Activated CD4-positive, alpha-beta memory T cell treated with anti-CD3 and anti-CD28 coated beads, Interleukin-2, amount 10 ng/mL, durations not matched to agents 7 days and 5 days (primary cell): ENCODE results near the gene NLRP10. TPM values are rescaled to one million over a fixed set of nuclear protein-coding genes. Genes with fewer than 3 reads are reported as not detected.

Experiments used
- CTCF ChIA-PET: fragments of 350-600 bp; sonication (Branson Sonifier 250); formaldehyde crosslinking; loops from one replicate; lab custom pipeline; 2021; ENCODE audit warnings: antibody characterized with exemption, inconsistent platforms; lab: Charles Lee
- POLR2A ChIA-PET: fragments of 350-600 bp; sonication (Branson Sonifier 250); formaldehyde crosslinking; loops from one replicate; lab custom pipeline; 2021; ENCODE audit warnings: antibody characterized with exemption; lab: Charles Lee
- DNase-seq: peaks from one replicate; pipeline ENCODE4 v3.0.0-alpha.2; 2020
- H3K27ac Mint-ChIP-seq: one replicate; pipeline ENCODE4 v1.8.0; 2021; ENCODE audit warnings: mild to moderate bottlenecking, mixed read lengths
- H3K27me3 Mint-ChIP-seq: one replicate; pipeline ENCODE4 v1.8.0; 2021; ENCODE audit warnings: mixed read lengths
- H3K36me3 Mint-ChIP-seq: one replicate; pipeline ENCODE4 v1.8.0; 2021; ENCODE audit warnings: low read depth, mixed read lengths
- H3K4me1 Mint-ChIP-seq: one replicate; pipeline ENCODE4 v1.8.0; 2021; ENCODE audit warnings: mixed read lengths
- H3K4me3 Mint-ChIP-seq: one replicate; pipeline ENCODE4 v1.8.0; 2021; ENCODE audit warnings: mild to moderate bottlenecking, mixed read lengths
- H3K9me3 Mint-ChIP-seq: one replicate; pipeline ENCODE4 v1.8.0; 2021; ENCODE audit warnings: mixed read lengths
- total RNA-seq, 2 experiments: library from RNA; stranded (reverse); gene quantifications; one replicate each; pipeline ENCODE4 v1.2.3, GENCODE V29; 2021

The NLRP10 gene
- total RNA-seq, 2 experiments from 2014 or later, result not detected

DNA sequence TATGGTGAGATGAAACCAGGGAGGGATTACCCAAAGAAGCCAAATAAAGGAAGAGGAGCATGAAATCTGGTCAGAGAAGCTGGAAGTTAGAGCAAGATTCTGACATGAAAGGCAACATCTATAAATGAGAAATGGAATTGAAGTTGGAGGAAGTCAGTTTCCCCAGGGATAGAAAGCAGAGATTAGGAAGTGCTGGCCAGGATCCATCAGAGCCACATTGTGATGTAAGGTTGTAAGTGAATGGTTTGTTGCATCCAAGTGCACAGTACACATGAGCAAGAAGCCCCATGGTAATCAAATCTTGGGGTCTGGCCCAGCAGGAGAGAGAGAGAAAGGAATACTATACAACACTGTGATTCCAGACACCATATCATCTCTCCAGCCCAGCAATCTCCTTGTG lies 6.6 kb upstream of the NLRP10 start:
- no peak overlapping the region for H3K27ac Mint-ChIP-seq
- no peaks in the 10 kb centered on the region for H3K9me3 Mint-ChIP-seq
- H3K36me3 Mint-ChIP-seq, result no peaks in the 10 kb centered on the region
- CTCF ChIA-PET, result no interaction called here
- H3K27me3 Mint-ChIP-seq, result peaks cover 16% of the 10 kb centered on the region
- H3K4me1 Mint-ChIP-seq, result no peaks in the 10 kb centered on the region
- POLR2A ChIA-PET, result no interaction called here
- no peak for DNase-seq
- H3K4me3 Mint-ChIP-seq, result no peak overlapping the region

DNA sequence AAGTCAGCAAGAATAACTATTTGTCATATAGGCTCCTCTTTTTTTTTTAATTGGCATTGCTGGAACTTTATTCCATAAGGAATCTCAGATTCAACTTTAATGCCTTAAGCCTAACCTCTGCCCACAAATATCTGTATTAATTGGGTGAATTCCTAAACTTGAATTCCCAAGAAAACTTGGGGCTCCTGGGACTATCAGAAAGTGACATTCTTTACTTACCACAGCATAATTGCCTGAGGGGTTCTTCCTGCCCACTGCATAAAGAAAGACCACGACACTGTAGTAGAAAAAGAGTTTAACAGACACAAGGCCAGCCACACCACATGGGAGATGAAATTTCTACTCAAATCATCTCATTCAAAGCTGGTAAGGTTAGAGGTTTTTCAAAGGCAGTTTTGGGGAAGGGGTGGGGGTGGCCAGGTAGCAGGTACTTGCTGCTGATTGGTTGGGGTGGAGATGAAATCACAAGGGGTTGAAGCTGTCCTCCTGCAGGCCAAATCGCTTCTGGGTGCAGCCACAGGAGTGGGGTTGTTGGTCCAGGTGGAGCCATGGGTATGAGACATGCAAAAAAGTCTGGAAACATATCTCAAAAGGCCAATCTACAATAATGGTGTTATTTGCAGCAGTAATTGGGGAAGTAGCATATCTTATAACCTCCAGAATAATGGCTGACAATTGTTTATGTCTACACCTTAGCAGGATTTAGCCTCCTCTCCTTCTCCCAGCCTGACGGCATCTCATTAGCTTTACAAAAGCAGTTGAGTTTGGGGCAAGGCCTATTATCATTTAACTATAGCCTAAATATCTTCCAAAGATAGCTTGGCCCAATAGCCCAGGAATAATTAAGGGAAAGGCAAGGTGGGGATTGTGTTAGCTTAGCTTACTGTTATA lies 4.8 kb upstream of the NLRP10 start:
- Mint-ChIP-seq H3K36me3 (no peaks in the 10 kb centered on the region), H3K9me3 (no peaks in the 10 kb centered on the region), H3K4me3 (no peak overlapping the region), H3K4me1 (no peaks in the 10 kb centered on the region), H3K27me3 (peaks cover 18% of the 10 kb centered on the region), H3K27ac (no peak overlapping the region)
- CTCF ChIA-PET, result no interaction called here
- DNase-seq, result no peak
- POLR2A ChIA-PET, result no interaction called here

DNA sequence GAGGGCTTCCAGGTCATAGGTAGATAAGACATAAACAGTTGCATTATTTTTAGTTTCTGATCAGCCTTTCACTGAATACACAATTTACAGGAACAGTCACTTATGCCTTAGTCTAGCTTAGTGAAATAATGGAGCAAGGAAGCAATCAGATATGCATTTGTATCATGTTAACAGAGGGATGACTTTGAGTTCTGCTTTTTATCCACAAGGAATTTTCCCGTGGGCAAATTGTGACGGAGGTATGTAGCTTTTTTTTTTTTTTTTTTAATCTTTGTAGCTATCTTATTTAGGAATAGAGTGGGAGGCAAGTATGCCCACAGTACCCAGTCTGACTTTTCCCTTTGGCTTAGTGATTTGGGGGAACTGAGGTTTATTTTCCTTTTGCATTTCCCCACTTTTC lies 3.4 kb upstream of the NLRP10 start:
- H3K9me3 Mint-ChIP-seq, result no peaks in the 10 kb centered on the region

DNA sequence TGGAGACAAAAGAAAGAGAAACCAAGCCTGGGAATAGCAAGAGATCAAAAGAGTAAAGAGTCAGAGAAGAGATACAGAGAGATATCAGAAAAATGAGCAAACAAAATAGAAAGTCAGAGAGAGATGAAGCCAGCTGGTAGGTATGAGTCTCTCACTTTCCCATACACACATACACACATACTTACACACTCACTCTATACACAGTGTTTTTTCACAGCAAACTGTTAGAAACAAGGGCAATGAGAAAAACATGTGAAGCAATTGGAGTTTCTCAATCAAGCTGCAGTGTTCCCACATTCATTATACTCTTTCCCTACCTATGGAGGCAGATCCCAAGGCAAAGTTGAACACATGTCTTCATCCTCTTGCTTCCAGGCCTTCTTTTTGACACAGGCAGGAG lies 2.6 kb upstream of the NLRP10 start:
- Mint-ChIP-seq H3K27ac (no peak overlapping the region), H3K27me3 (peaks cover 15% of the 10 kb centered on the region), H3K36me3 (no peaks in the 10 kb centered on the region), H3K4me1 (no peaks in the 10 kb centered on the region), H3K9me3 (no peaks in the 10 kb centered on the region), H3K4me3 (no peak overlapping the region)
- ChIA-PET POLR2A (interaction anchor here (1.0 to 1.1 kb wide), 2 partner anchors 11 to 19 kb away, joined by 3 read pairs; partner anchors contain the start of gene EIF3F), CTCF (interaction anchor here (1.7 kb wide), 1 partner anchor 19 kb away, joined by 7 read pairs; the partner anchor contains the start of gene EIF3F)
- no peak for DNase-seq

More for the DNA sequence above, 3.4 kb upstream of the NLRP10 start:
- ChIA-PET POLR2A (interaction anchor here (1.0 to 1.1 kb wide), 2 partner anchors 10 to 18 kb away, joined by 3 read pairs; partner anchors contain the start of gene EIF3F), CTCF (interaction anchor here (1.7 kb wide), 1 partner anchor 18 kb away, joined by 7 read pairs; the partner anchor contains the start of gene EIF3F)
- Mint-ChIP-seq H3K27me3 (peaks cover 18% of the 10 kb centered on the region), H3K36me3 (no peaks in the 10 kb centered on the region), H3K27ac (no peak overlapping the region), H3K4me1 (no peaks in the 10 kb centered on the region), H3K4me3 (no peak overlapping the region)
- DNase-seq, result no peak

DNA sequence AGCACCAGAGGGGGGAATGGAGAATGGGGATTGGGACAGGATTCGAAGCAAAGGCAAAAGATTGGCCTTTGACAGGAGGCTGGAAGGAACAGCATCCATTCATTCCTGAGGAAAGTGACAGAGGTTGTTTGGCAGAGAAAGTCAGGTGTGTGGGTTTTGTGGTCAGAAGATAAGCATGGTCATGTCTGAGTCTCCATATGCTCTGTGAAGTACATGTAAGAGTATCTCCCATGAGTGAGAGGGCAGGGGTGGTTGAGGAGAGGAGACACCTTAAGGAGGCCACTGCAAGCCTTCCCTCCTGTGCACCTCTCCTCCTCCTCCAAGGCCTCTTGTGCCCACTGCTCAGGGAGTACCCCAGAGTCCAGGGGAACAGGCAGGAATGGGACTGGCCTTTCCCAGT lies 1.9 kb upstream of the NLRP10 start:
- Mint-ChIP-seq H3K9me3 (no peaks in the 10 kb centered on the region), H3K27me3 (peaks cover 15% of the 10 kb centered on the region), H3K4me1 (no peaks in the 10 kb centered on the region), H3K36me3 (no peaks in the 10 kb centered on the region), H3K27ac (no peak overlapping the region), H3K4me3 (no peak overlapping the region)
- no peak for DNase-seq
- POLR2A ChIA-PET, result no interaction called here
- CTCF ChIA-PET, result no interaction called here

DNA sequence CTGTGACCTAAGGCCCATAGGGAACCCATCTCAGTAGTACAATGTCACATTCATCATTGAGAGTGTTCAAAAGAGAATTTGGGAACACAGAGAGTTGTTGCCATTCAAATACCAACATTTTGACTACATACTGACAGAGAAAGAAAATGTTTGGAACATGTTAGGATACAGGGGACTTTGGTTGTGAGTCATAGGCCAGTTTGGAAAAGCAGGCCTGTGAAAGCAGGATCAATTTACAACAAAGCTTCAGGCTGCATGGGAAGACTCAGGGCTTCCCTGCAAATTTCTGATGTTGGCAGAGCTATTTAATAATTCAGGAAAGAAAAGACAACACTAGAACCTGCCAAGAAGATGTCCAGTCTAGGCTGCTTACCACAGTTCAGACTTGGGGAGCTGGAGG lies 374 bp downstream of the NLRP10 start:
- H3K27ac Mint-ChIP-seq, result no peak overlapping the region
- no peaks in the 10 kb centered on the region for H3K36me3 Mint-ChIP-seq
- ChIA-PET POLR2A (no interaction called here), CTCF (interaction anchor here (1.3 kb wide), 1 partner anchor 134 kb away, joined by 4 read pairs; no protein-coding TSS in a partner anchor)
- no peak for DNase-seq
- H3K27me3 Mint-ChIP-seq, result peaks cover 15% of the 10 kb centered on the region
- no peak overlapping the region for H3K4me3 Mint-ChIP-seq
- H3K9me3 Mint-ChIP-seq, result no peaks in the 10 kb centered on the region
- H3K4me1 Mint-ChIP-seq, result no peaks in the 10 kb centered on the region

DNA sequence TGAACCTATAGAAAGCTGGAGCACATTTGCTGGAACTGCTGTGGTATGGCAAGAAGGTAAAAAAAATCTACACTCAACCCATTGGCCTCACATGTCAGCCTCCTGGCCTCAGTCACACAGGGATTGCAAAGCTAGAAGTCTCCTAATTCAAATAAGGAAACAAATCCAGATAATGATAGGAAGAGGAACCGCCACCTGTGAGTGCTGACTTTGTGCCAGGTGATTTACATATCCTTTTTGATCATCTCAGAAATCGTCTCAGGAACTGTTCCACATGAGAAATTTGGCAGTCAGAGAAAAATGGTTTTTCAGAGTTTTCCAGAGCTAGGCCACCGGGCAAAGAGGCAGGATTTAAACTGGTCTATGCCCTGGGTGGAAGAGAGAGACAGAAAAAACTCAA lies 986 bp downstream of the NLRP10 start:
- H3K4me1 Mint-ChIP-seq, result no peaks in the 10 kb centered on the region
- H3K9me3 Mint-ChIP-seq, result no peaks in the 10 kb centered on the region
- no peak for DNase-seq
- no peak overlapping the region for H3K27ac Mint-ChIP-seq
- peaks cover 17% of the 10 kb centered on the region for H3K27me3 Mint-ChIP-seq
- H3K36me3 Mint-ChIP-seq, result no peaks in the 10 kb centered on the region
- no peak overlapping the region for H3K4me3 Mint-ChIP-seq
- ChIA-PET CTCF (no interaction called here), POLR2A (no interaction called here)

DNA sequence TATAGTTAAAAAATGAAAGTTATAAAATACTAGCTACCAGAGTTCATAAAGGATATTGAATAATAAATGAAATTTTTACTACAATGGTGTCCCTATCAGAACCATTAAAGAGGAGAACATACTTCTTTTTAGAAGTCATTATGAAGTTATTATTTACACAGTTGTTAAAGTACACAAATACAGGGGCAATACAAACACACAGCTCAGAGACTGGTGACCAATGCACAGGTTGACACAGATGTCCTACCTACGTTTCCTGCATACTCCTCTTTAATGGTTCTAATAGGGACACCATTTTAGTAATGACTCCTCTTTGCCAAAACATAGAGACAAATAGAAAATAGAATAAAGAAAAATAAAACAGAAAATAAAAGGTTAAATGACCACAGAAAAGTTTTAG lies 10.1 kb downstream of the NLRP10 start:
- ChIA-PET CTCF (no interaction called here), POLR2A (no interaction called here)
- H3K4me1 Mint-ChIP-seq, result no peaks in the 10 kb centered on the region
- H3K9me3 Mint-ChIP-seq, result no peaks in the 10 kb centered on the region
- H3K4me3 Mint-ChIP-seq, result no peak overlapping the region
- no peak overlapping the region for H3K27ac Mint-ChIP-seq
- H3K36me3 Mint-ChIP-seq, result no peaks in the 10 kb centered on the region
- no peak for DNase-seq
- peaks cover 9% of the 10 kb centered on the region for H3K27me3 Mint-ChIP-seq

DNA sequence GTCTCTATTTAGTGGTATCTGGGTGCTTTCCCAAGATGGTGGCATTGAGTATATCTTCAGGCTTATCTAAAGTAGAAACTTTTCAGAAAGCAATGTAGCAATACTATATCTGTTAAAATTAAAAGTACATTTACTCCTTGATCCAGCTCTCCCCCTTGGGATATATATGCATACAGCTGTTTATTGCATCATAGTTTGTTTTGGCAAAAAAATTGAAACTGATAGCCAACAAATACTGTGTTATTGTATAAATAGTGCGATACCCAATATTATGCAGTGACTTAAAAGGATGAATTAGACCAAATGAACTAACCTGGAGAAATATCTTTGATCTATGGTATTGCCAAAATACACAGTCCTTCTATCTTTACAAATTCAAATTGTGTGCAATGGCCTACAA lies 15.3 kb downstream of the NLRP10 start:
- ChIA-PET CTCF (no interaction called here), POLR2A (no interaction called here)
- Mint-ChIP-seq H3K27me3 (peaks cover 7% of the 10 kb centered on the region), H3K4me3 (no peak overlapping the region), H3K27ac (no peak overlapping the region), H3K4me1 (no peaks in the 10 kb centered on the region), H3K9me3 (no peaks in the 10 kb centered on the region), H3K36me3 (no peaks in the 10 kb centered on the region)
- DNase-seq, result no peak

DNA sequence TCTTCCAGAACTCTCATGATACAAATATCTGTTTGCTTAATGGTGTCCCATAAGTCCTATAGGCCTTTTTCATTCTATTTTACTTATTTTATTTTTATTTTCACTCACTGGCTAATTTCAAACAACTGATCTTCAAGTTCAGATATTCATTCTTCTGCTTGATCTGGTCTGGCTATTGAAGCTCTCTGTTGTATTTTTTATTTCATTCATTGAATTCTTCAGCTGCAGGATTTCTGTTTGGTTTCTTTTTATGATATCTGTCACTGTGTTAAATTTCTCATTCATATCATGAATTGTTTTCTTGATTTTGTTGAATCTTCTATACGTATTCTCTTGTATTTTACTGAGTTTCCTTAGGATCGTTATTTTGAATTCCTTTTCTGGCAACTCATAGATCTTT lies 21.1 kb downstream of the NLRP10 start:
- H3K9me3 Mint-ChIP-seq, result peaks cover 12% of the 10 kb centered on the region
- H3K27me3 Mint-ChIP-seq, result peaks cover 9% of the 10 kb centered on the region
- CTCF ChIA-PET, result no interaction called here
- no peak for DNase-seq
- H3K4me3 Mint-ChIP-seq, result no peak overlapping the region
- no peak overlapping the region for H3K27ac Mint-ChIP-seq
- POLR2A ChIA-PET, result no interaction called here
- H3K4me1 Mint-ChIP-seq, result no peaks in the 10 kb centered on the region
- H3K36me3 Mint-ChIP-seq, result no peaks in the 10 kb centered on the region

DNA sequence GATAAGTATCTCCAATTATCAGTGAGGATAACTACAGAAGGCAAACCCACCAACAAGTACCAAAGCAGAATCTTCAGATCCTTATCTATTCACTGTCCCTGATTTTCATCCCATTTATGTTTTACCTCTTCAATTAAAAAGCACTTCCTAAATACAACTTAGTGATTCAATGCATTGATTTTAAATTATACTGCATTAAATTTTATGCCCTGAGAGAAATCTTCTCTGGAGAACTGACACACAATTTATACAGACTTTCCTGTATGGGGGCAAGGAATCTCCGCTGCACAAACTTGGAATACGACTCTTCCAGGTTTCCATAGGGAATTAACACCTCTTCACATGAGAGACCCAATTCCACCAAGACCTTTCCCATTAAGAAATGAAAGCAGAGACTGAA lies 23.6 kb downstream of the NLRP10 start, which contains the start of gene OR10A3:
OR10A3 (minus strand) TSS at position 101 of the 400 bp plus-strand sequence. CDS start 2,188 bp downstream, outside the sequence.
- Mint-ChIP-seq H3K27me3 (peaks cover 6% of the 10 kb centered on the region), H3K9me3 (peaks cover 12% of the 10 kb centered on the region), H3K4me1 (no peaks in the 10 kb centered on the region), H3K4me3 (no peak within 1 kb of the TSS), H3K27ac (no peak within 1 kb of the TSS), H3K36me3 (no peaks in the 10 kb centered on the region)
- DNase-seq, result no peak
- ChIA-PET CTCF (no interaction called here), POLR2A (no interaction called here)

DNA sequence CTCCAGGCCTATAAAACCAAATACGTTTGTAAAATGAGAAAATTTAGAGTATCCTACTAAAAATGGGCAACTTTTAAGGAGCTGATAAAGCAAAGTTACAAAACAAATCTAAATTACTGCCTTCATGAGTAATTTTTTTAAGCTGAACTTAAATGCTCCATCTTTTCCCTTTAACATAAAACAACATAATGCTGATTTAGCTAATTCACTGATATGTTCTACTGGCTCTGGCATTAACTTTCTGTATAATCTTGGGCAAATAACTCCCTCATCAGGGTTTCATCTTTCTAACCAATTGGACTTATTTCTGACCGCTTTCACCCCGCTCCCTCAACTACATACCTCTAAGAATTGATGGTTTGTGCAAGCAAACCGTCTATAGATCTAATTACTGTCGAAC lies 24.1 kb downstream of the NLRP10 start:
- ChIA-PET CTCF (no interaction called here), POLR2A (no interaction called here)
- Mint-ChIP-seq H3K9me3 (peaks cover 12% of the 10 kb centered on the region), H3K36me3 (no peaks in the 10 kb centered on the region), H3K27me3 (peaks cover 9% of the 10 kb centered on the region), H3K4me3 (no peak overlapping the region), H3K4me1 (no peaks in the 10 kb centered on the region), H3K27ac (no peak overlapping the region)
- no peak for DNase-seq

DNA sequence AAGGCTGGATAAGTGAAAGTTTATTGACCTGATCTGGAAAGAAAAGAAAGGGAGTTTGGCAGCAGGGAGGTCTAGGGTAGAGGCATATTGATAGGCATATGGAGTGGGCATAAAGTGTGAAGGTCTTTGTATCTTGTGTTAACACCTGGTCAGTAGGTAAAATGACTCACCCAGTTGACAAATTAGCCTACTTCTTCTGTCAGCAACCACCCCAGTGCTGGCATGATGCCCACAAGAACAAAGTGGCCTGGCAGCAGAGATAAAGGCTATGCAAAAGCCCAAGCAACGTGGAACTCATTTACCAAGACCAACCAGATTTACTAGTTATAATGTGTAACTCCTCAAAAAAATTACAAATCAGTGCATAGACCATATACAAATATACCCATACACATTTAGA lies 28.6 kb downstream of the NLRP10 start:
- CTCF ChIA-PET, result no interaction called here
- Mint-ChIP-seq H3K4me3 (no peak overlapping the region), H3K27me3 (peaks cover 13% of the 10 kb centered on the region), H3K27ac (no peak overlapping the region), H3K9me3 (no peaks in the 10 kb centered on the region), H3K4me1 (no peaks in the 10 kb centered on the region), H3K36me3 (no peaks in the 10 kb centered on the region)
- DNase-seq, result no peak
- POLR2A ChIA-PET, result no interaction called here
